Measurements from ENCODE around the gene CCDC149.

DNA sequence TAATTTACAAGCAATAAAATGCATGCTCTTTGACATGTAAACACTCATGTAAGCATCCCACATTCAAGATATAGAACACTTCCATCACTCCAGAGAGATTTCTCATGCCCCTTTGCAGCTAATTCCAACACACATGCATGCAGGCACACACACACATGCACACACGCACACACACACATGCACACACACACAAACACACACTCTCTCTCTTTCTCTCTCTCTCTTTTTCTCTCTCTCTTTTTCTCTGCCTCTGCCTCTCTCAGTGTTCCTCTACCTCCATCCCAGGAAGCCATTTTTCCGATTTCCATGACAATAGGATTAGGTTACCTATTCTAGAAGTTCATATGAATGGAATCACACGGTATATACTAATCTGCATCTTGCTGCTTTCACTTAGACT is 129.3 kb downstream of the CCDC149 start:
- TF ChIP-seq, protein P1, sequence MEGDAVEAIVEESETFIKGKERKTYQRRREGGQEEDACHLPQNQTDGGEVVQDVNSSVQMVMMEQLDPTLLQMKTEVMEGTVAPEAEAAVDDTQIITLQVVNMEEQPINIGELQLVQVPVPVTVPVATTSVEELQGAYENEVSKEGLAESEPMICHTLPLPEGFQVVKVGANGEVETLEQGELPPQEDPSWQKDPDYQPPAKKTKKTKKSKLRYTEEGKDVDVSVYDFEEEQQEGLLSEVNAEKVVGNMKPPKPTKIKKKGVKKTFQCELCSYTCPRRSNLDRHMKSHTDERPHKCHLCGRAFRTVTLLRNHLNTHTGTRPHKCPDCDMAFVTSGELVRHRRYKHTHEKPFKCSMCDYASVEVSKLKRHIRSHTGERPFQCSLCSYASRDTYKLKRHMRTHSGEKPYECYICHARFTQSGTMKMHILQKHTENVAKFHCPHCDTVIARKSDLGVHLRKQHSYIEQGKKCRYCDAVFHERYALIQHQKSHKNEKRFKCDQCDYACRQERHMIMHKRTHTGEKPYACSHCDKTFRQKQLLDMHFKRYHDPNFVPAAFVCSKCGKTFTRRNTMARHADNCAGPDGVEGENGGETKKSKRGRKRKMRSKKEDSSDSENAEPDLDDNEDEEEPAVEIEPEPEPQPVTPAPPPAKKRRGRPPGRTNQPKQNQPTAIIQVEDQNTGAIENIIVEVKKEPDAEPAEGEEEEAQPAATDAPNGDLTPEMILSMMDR (IDR thresholded peaks at IDR 0.05; ENCODE audit: borderline replicate concordance, extremely low read depth, low read length, poor library complexity, severe bottlenecking) = no peak
- TF ChIP-seq EZH2 (IDR thresholded peaks at IDR 0.05; ENCODE audit: borderline replicate concordance, low read depth, low read length, severe bottlenecking) = no peak

All from DND-41 (cell line).